Right lobe of liver (tissue), 6 donors: ENCODE measurements around the gene GOLIM4. TPM values are rescaled to one million over a fixed set of nuclear protein-coding genes. Genes with fewer than 3 reads are reported as not detected.
A peak's percentile ranks its signal among the peaks of the same experiment; 100 is the strongest.
"Not testable (repeated sequence)": the region's sequence is repeated elsewhere in the genome, so short reads cannot be mapped to it uniquely, and the experiment has no call there.

ENCODE experiments used
- ATAC-seq, 4 donors: fragments of 200-7000 bp; cut with Tn5 transposase; one replicate each; pipeline ENCODE4 v1.9.1; 2020; ENCODE audit warnings: mild to moderate bottlenecking in 4 of 4, moderate library complexity in 4 of 4
- DNase-seq, 3 donors: peaks; one replicate each; pipeline ENCODE4 v3.0.0-alpha.2; 2020
- H3K27ac ChIP-seq, 3 donors: fragments of 200-600 bp; one replicate each; pipeline ENCODE4 v1.8.0; 2022
- H3K27me3 ChIP-seq, 2 donors: fragments of 200-600 bp; one replicate each; pipeline ENCODE4 v1.8.0; 2022
- H3K36me3 ChIP-seq, 4 donors: fragments of 200-600 bp; sonication (generic) in 1 of 4; one replicate each; pipeline versions ENCODE4 v1.5.1 to v1.8.0; 2017 to 2022; ENCODE audit warnings: control low read depth in 1 of 4
- H3K4me1 ChIP-seq, 4 donors: fragments of 200-600 bp; sonication (generic) in 1 of 4; one replicate each; pipeline versions ENCODE4 v1.5.1 to v1.8.0; 2017 to 2022; ENCODE audit warnings: control low read depth in 1 of 4
- H3K4me3 ChIP-seq, 3 donors: fragments of 200-600 bp; one replicate each; pipeline ENCODE4 v1.8.0; 2022
- H3K9me3 ChIP-seq, 4 donors: fragments of 200-600 bp; sonication (generic) in 1 of 4; one replicate each; pipeline versions ENCODE4 v1.5.1 to v1.8.0; 2017 to 2022; ENCODE audit warnings: control low read depth in 1 of 4
- POLR2A ChIP-seq: fragments of 450-650 bp; IDR thresholded peaks from one replicate; pipeline ENCODE4 v1.6.1; 2017; ENCODE audit warnings: antibody characterized with exemption, mild to moderate bottlenecking
- WGBS: methylation state at CpG from one replicate; pipeline ENCODE4 v1.1.6; 2018; ENCODE audit warnings: low coverage, low lambda C conversion rate; ENCODE audit not compliant: insufficient coverage; ENCODE audit errors: missing lambda C conversion rate; 5-methylcytosine and 5-hydroxymethylcytosine counted together
- intact Hi-C, 2 donors: fragments of 100-400 bp; cut with DNase I; formaldehyde crosslinking; loops; one replicate each; pipeline versions ENCODE4 v1.11.2 to v1.14.1; 2022
- total RNA-seq, 6 experiments: library from RNA; depleted of rRNA in 2 of 6; stranded (reverse); fragments of >200 nt in 2 of 6; fragmentation: NEBNext Ultra II Directional in 3 of 6; extraction: Animal tissue kit (Norgen Biotek cat#: 25700) in 3 of 6; gene quantifications; one replicate each; pipeline versions ENCODE4 v1.1.0 to v1.2.4, GENCODE V29; 2016 to 2023
- TF ChIP-seq, protein P1 (sequence below), 4 donors: fragments of 200-600 bp in 3 of 4; fragments of 450-650 bp in 1 of 4; IDR thresholded peaks; one replicate each; pipeline versions ENCODE4 v1.5.1 to v1.8.0; 2016 to 2022; ENCODE audit warnings: antibody characterized with exemption in 4 of 4, mild to moderate bottlenecking in 2 of 4
- donor health status: DM: no; HTN: yes; CAD: no.
- donor health status: DM: no; HTN: no; CAD: no.
- donor health status: DM: no; HTN: no; CAD: no.
- donor health status: DM: no; HTN: yes; CAD: no.
- donor health status: DM: no; HTN: yes; CAD: no.

GOLIM4 gene
- total RNA-seq, 6 experiments from 2014 or later: 33.3 to 44.9 (median 36.6) TPM

DNA sequence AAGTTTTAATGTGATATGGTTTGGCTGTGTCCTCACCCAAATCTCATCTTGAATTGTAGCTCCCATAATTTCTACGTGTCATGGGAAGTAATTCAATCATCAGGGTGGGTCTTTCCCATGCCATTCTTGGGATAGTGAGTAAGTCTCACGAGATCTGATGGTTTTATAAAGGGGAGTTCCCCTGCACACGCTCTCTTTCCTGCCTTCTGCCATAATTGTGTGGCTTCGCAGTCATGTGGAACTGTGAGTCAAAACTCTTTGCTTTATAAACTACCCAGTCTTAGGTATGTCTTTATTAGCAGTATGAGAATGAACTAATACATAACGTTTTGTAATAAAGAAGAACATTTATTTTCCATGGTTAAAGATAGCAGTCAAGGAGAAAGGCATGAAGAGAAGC lies 39.2 kb upstream of the GOLIM4 start:
- DNase-seq: no peak
- H3K36me3 ChIP-seq: no peaks in the 10 kb centered on the region
- H3K4me1 ChIP-seq: no peaks in the 10 kb centered on the region
- ATAC-seq: no peak
- H3K27ac ChIP-seq: no peak overlapping the region
- H3K4me3 ChIP-seq: no peak overlapping the region
- WGBS: 56% methylated on average over 5 of the region's 5 CpGs
- no peak for TF ChIP-seq POLR2A
- TF ChIP-seq, protein P1, sequence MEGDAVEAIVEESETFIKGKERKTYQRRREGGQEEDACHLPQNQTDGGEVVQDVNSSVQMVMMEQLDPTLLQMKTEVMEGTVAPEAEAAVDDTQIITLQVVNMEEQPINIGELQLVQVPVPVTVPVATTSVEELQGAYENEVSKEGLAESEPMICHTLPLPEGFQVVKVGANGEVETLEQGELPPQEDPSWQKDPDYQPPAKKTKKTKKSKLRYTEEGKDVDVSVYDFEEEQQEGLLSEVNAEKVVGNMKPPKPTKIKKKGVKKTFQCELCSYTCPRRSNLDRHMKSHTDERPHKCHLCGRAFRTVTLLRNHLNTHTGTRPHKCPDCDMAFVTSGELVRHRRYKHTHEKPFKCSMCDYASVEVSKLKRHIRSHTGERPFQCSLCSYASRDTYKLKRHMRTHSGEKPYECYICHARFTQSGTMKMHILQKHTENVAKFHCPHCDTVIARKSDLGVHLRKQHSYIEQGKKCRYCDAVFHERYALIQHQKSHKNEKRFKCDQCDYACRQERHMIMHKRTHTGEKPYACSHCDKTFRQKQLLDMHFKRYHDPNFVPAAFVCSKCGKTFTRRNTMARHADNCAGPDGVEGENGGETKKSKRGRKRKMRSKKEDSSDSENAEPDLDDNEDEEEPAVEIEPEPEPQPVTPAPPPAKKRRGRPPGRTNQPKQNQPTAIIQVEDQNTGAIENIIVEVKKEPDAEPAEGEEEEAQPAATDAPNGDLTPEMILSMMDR (IDR thresholded peaks at IDR 0.05): no peak
- no peaks in the 10 kb centered on the region for H3K9me3 ChIP-seq
- intact Hi-C loops: no loop called here
- no peaks in the 10 kb centered on the region for H3K27me3 ChIP-seq

DNA sequence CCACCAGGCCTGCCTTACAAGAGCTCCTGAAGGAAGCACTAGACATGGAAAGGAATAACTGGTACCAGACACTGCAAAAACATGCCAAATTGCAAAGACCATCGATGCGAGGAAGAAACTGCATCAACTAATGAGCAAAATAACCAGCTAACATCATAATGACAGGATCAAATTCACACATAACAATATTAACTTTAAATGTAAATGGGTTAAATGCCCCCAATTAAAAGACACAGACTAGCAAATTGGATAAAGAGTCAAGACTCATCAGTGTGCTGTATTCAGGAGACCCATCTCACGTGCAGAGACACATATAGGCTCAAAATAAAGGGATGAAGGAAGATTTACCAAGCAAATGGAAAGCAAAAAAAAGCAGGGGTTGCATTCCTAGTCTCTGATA lies 34.5 kb upstream of the GOLIM4 start:
- H3K36me3 ChIP-seq, H3K9me3 ChIP-seq, DNase-seq, H3K4me3 ChIP-seq, H3K27me3 ChIP-seq, intact Hi-C loops, ATAC-seq, H3K27ac ChIP-seq, H3K4me1 ChIP-seq: not testable (repeated sequence)
- 84% methylated on average over 3 of the region's 3 CpGs for WGBS

DNA sequence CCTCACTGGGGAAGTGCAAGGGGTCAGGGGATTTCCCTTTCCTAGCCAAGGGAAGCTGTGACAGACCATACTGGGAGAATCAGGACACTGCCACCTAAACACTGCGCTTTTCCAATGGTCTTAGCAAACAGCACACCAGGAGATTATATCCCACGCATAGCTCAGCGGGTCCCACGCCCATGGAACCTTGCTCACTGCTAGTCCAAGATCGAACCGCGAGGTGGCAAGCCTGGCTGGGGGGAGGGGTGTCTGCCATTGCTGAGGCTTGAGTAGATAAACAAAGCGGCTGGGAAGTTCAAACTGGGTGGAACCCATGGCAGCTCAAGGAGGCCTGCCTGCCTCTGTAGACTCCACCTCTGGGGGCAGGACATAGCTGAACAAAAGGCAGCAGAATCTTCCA lies 32.7 kb upstream of the GOLIM4 start:
- H3K27ac ChIP-seq, H3K27me3 ChIP-seq, DNase-seq, H3K36me3 ChIP-seq, H3K9me3 ChIP-seq, H3K4me3 ChIP-seq, ATAC-seq, intact Hi-C loops, H3K4me1 ChIP-seq: not testable (repeated sequence)
- WGBS: no CpG with 5 or more reads among the region's 8 CpGs

DNA sequence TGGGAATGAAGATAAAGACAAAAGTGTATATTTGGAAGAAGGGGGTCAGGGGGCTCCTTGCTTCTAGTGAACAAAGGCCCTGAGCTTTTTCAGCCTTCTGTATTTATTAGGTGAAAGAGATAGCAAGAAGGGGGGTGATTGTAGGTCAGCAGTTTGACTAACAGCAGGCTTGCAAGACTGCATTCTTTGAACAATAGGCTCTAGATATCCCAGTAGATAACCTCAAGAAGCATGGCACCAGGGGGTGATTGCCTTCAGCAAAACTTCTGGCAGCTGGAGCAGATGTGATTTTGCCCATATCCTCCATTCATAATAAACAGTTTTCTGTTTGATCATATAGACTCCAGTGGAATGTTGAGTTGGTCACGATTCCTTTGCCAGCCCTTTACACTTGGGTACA lies 31.7 kb upstream of the GOLIM4 start:
- H3K4me3 ChIP-seq: no peak overlapping the region
- H3K36me3 ChIP-seq: no peaks in the 10 kb centered on the region
- H3K27ac ChIP-seq: no peak overlapping the region
- H3K27me3 ChIP-seq: no peaks in the 10 kb centered on the region
- ATAC-seq (no peak), DNase-seq (no peak)
- H3K4me1 ChIP-seq: peaks cover 0 to 6% (median 2%) of the 10 kb centered on the region in 4 donors
- no CpG with 5 or more reads among the region's 1 CpG for WGBS
- no peaks in the 10 kb centered on the region for H3K9me3 ChIP-seq
- intact Hi-C loops: no loop called here
- TF ChIP-seq, protein P1 (IDR thresholded peaks at IDR 0.05): no peak
- no peak for TF ChIP-seq POLR2A

DNA sequence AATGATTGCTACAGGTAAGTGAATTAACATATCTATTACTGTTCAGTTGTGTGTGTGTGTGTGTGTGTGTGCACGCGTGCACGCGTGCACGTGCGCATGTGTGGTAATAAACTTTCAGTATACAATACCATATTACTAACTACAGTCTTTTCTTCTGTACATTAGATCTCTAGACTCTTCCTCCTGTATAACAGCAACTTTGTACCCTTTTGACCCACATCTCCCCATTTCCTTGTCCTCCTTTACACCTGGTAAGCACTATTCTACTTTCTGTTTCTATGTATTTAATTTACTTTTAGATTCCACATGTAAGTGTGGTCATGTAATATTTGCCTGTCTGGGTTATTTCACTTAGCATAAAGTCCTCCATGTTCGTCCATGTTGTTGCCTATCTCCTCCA lies 29.1 kb upstream of the GOLIM4 start:
- Histone ChIP-seq H3K4me3 (no peak overlapping the region), H3K9me3 (no peaks in the 10 kb centered on the region), H3K27me3 (no peaks in the 10 kb centered on the region), H3K36me3 (no peaks in the 10 kb centered on the region), H3K4me1 (peaks cover 0 to 14% (median 3%) of the 10 kb centered on the region in 4 donors), H3K27ac (no peak overlapping the region)
- intact Hi-C loops: no loop called here
- 93% methylated on average over 7 of the region's 7 CpGs for WGBS
- ATAC-seq: no peak
- DNase-seq: no peak
- no peak for TF ChIP-seq POLR2A
- TF ChIP-seq, protein P1 (IDR thresholded peaks at IDR 0.05): no peak

DNA sequence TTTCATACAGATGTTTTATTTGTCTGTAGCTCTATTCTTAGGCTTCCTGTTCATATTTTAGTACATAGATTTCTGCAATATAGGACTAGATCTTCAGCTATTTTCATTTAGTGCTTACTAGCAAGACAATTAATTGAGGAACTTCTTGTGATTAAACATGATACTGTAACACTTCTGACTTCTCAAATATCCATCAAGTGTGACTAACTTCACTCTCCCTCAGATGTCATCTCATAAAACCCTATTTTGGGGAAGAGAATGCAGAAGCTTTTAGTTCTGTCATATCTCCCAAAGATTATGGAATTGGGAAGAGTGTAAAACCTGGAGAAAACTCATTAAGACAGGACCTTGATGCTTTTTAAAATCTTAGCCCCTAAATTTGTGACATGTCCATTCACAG lies 28.6 kb upstream of the GOLIM4 start:
- Histone ChIP-seq H3K27ac (peak overlapping the region in 1 of 3 donors; percentile 26), H3K4me3 (no peak overlapping the region), H3K9me3 (no peaks in the 10 kb centered on the region), H3K4me1 (peaks cover 0 to 14% (median 3%) of the 10 kb centered on the region in 4 donors), H3K36me3 (no peaks in the 10 kb centered on the region), H3K27me3 (no peaks in the 10 kb centered on the region)
- DNase-seq (no peak), ATAC-seq (no peak)
- intact Hi-C loops: no loop called here
- no peak for TF ChIP-seq POLR2A
- TF ChIP-seq, protein P1 (IDR thresholded peaks at IDR 0.05): no peak
